GM18519 (cell line): ENCODE measurements around the gene NECTIN1.

Source experiments
- ATAC-seq: cut with Tn5 transposase; IDR thresholded peaks from one replicate; pipeline ENCODE4 v1.9.1; 2021; ENCODE audit warnings: mild to moderate bottlenecking, moderate library complexity; ENCODE audit not compliant: unreplicated experiment, low FRiP score

The NECTIN1 gene

DNA sequence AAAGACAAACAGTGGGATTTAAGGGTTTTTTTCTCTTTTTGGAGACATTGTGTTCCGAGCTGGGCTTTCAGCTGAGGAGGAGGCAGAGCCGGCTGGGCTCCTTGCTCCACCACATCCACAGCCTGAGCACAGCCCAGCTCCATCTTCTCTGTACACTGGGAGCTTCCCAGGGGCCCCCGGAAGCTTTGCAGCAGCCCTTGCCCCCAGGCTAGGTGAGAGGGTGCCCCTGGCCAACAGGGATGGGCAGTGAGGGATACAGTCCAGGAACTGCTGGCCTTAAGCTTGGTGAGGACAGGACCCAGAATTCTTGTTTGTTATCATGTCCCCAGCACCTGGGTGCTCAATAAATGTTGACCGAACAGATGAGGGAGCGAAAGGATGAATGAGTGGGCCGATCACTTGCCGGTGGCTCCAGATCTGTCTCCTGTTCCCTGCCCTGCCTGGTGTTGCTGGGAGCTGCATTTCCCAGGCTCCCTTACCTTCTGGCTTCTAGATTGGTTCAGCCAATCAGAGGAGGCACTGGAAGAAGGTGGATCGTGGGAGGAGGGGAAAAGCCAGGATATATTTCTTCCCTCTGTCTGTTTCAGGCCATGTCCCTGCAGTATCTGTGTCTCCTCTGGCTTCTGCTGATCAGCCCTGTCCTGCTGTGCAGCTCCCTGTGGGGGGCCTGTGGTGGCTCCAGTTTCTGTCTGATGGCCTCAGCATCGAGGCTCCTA is 26.5 kb upstream of the NECTIN1 start:
- ATAC-seq: no peak

- ATAC-seq: no peak
Observed at GRCh38 chr11:119754656-119755355, 25.8 kb upstream of the NECTIN1 start.

GRCh38 chr11:119754199-119754598 is 25.2 kb upstream of the NECTIN1 start:
- ATAC-seq: no peak

GRCh38 chr11:119752946-119753345 is 23.9 kb upstream of the NECTIN1 start:
- no peak for ATAC-seq

- ATAC-seq: no peak
Observed at GRCh38 chr11:119752345-119752871, 23.4 kb upstream of the NECTIN1 start.

- no peak for ATAC-seq
Observed at GRCh38 chr11:119750056-119750455, 21.1 kb upstream of the NECTIN1 start.

DNA sequence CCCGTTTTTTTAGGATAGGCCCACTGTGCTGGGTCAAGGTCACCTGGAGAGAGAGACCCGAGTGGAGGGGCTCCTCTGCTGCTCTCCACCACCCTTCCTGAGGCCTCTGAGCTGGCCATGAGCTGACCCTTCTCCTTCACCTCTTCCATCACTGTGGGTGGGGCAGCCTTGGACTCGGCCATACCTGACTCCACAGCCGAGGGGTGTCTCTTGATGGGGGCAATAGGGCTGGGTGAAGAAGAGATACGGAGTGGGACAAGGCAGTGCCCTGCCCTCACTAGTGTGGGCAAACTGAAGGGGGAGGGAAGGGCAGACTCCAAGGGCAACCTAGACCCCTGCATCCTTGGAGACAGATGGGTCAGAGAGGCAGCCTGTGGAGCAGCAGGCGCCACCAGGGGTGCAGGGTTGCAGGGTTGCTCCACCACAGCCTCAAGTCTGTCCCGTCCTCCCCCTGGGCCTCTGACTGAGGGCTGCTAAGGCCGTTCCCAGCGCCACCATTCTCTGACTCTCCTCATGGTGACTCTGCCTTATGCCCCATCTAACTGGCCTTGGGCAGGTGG is 20.1 kb upstream of the NECTIN1 start:
- ATAC-seq: no peak

DNA sequence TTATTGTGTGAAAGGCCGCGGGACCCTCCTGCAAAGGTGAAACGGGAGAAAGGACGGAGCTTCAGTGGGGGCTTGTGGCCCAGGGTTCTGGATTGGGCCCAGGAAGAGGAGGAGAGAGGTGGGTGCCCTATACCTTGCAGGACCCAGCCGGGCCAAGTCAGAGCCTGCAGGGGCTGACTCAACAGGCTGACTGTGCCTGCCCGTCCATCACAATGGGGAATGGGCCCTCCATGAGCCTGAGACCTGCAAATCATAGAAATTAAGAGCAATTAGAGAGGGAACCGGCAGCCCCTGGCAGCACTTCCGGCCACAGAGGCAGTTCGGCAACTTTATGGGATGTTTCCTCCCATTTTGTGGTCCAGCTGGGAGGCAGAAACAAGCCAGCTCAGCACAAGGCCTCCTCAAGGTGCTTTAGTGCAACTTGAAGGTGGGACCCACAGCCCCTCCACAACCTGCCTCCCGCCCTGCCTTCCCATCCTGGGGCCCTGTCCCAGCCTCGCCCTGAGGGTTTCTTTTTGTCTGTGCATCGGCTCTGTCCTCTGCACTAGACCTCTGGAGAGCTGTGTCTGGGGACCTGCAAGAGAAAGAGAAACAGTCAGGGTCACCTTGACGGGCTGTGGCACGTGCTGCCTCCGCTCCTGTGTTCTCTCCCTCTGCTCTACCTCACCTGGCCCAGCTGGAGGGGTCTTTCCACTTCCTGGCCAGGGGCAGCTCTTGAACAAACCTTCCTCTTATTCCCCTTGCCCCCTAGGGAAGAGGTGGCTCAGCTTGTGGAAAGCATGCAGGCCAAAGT is 19.1 kb upstream of the NECTIN1 start:
- ATAC-seq: no peak

DNA sequence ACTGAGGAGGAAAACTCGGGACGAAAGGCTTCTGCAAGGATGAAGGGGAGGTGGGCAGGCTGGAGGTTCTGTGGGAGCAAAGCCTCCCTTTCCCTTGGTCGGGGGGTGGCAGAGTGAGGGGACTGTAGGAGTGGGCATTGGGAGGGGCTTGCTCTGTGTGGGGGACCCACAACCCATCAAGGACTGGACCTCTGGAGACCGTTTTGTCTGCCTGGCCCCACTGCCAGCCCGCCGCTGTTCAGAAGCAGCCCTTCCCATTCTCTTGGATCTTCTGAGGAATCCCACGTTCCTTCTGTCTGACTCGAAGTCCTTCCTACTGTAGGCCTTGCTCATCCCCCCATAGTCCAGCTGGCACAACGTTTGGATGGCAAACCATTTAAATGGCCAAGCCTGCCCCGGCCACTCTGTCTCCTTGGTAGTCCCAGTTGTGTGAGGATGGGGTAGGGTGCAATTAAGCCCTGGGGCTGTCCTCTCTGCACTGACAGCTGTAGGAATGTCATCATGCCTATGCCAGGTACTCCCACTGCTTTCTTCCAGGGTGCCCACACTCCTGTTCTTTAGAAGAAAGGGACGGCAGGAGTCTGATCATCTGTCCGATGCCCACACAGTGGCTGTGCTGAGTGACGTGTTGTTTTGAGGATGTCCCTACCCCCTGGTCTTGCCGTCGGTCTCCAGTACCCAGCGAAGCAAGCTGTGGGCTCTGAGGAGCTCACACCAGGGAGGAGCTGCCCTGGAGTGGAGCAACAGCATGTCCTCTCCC is 17.0 kb upstream of the NECTIN1 start:
- no peak for ATAC-seq

GRCh38 chr11:119745112-119745511 is 16.1 kb upstream of the NECTIN1 start:
- no peak for ATAC-seq

- no peak for ATAC-seq
Observed at GRCh38 chr11:119744577-119744976, 15.6 kb upstream of the NECTIN1 start.

DNA sequence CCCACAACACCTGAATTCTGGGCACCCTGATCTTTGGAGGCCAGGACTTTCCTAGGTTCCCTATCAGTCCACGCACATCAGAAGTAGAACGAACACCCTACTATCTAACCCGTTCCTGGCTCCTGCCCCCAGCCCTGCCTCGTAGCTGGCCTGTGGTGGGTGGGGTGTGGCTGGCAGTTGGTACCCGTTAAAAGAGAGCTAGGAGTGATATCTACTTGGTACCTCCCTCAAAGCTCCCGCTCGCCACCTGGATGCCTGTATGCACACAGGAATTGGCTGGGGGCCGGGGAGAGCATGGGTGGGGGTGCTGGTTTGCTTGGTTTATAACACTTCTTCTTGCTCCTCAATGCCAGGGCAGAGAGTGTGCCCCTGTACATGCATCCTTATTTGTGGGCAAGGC is 14.0 kb upstream of the NECTIN1 start:
- ATAC-seq: no peak

- ATAC-seq: no peak
Observed at GRCh38 chr11:119742263-119742861, 13.4 kb upstream of the NECTIN1 start.

GRCh38 chr11:119741369-119742262 is 12.6 kb upstream of the NECTIN1 start:
- no peak for ATAC-seq

DNA sequence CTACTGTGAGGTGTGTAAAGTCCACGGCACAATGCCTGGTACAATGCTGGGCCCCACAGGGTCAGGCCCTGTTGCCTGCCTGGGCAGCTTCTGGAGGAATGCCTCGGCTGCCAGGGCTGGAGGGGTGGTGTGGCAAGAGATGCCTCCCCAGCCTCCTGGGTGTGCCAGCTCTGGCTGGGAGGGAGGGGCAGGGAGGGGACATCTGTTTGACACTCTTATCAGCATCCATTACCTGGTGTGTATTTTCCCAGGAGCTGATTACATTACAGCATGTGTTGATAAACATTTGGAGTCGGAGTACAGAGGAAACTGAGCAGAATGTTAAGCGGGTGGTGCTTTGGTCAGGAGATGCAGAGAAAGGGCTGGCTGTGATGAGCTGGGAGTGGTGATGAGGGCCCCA is 11.0 kb upstream of the NECTIN1 start:
- ATAC-seq: no peak

DNA sequence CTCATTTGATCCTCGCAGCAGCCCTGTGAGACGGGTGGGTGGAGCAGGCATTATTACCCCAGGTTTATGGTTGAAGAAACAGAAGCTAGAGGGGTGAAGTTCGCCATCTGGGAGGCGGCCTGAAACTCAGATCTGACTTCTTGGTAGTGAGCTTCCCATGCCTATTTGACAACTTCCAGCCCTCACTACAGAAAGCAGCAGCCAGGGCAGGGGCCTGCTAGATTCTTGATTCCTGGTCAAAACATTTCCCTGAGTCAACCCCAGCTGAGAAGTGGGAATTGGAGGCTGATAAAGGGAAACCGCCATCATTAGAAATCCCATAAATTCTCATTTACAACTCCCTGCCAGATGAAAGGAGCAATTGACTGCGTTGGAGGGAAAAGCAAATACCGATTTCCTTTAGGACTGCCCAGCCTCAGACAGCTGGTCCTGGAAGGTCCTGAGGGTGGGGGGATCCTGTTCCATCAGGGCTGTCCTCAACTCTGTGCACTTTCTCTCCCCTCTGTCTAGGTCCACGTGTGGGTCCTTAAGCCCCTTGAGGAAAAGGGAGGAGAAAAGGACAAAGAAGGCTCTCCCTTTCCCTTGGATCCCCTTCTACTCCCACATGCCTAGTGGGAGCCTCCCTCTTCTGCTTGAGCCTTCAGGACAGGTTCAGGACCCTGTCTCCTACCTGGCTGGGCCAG is 10.2 kb upstream of the NECTIN1 start:
- no peak for ATAC-seq

GRCh38 chr11:119738059-119738439 is 9.0 kb upstream of the NECTIN1 start:
- no peak for ATAC-seq

- ATAC-seq: no peak
Observed at GRCh38 chr11:119737366-119738058, 8.5 kb upstream of the NECTIN1 start.
